HepG2 (cell line): Measurements from ENCODE around the gene FRAS1. TPM values are rescaled to one million over a fixed set of nuclear protein-coding genes. Genes with fewer than 3 reads are reported as not detected.

Experiments used
- ATAC-seq: fragments of 200-7000 bp; cut with Tn5 transposase; 3 replicates; pipeline ENCODE4 v1.9.1; 2020; ENCODE audit warnings: mild to moderate bottlenecking, moderate library complexity
- BruUV-seq: library from RNA; stranded (reverse); fragments of 400-500 nt; replicated peaks from 2 replicates; lab custom pipeline; 2021; lab: Mats Ljungman, UMichigan
- CTCF ChIA-PET: fragments of 300-600 bp; formaldehyde crosslinking; extraction: SDS; loops from one replicate; lab custom pipeline; 2021; ENCODE audit warnings: low total read pairs, inconsistent platforms, low intra/inter-chr PET ratio; lab: Yijun Ruan, JAX
- POLR2A ChIA-PET: fragments of 350-600 bp; sonication (Branson Sonifier 250); formaldehyde crosslinking; loops from one replicate; lab custom pipeline; 2020; ENCODE audit warnings: antibody characterized with exemption, inconsistent platforms; lab: Yijun Ruan, JAX
- DNase-seq: peaks from one replicate; pipeline ENCODE4 v3.0.0-alpha.2; 2015; ENCODE audit warnings: low spot score
- FAIRE-seq: peaks from 3 replicates; lab custom pipeline; 2011; peaks lifted over from hg19 to GRCh38; lab: Jason Lieb, UNC
- H2AFZ ChIP-seq: one replicate; pipeline ENCODE4 v1.6.1; 2011; ENCODE audit warnings: low read length, inconsistent platforms
- H3K27ac ChIP-seq: fragments of 300-600 bp; 3 replicates; pipeline ENCODE4 v1.8.0; 2011; ENCODE audit warnings: mixed run types, mild to moderate bottlenecking, mixed read lengths, low read length, inconsistent platforms; ENCODE audit not compliant: insufficient read depth; ENCODE audit errors: extremely low read length
- H3K27me3 ChIP-seq, 2 experiments: fragments of 200-600 bp in 1 of 2; 2 replicates in 1 of 2; 3 replicates in 1 of 2; pipeline versions ENCODE4 v1.6.0 to v1.8.0; 2011; ENCODE audit warnings: low read length in 2 of 2, mild to moderate bottlenecking in 2 of 2, moderate library complexity in 2 of 2, inconsistent platforms in 1 of 2; ENCODE audit not compliant: insufficient read depth in 2 of 2, control insufficient read depth in 1 of 2
- H3K36me3 ChIP-seq, 2 experiments: fragments of 200-600 bp in 1 of 2; replicated peaks in 1 of 2; 2 replicates in 1 of 2; 3 replicates in 1 of 2; pipeline versions ENCODE4 v1.5.1 to v1.8.0; 2011; ENCODE audit warnings: low read length in 2 of 2, inconsistent platforms in 1 of 2; ENCODE audit not compliant: insufficient read depth in 2 of 2, control insufficient read depth in 1 of 2
- H3K4me1 ChIP-seq: 2 replicates; pipeline ENCODE4 v1.5.1; 2012; ENCODE audit warnings: low read length, inconsistent platforms; ENCODE audit not compliant: insufficient read depth
- H3K4me2 ChIP-seq: 2 replicates; pipeline ENCODE4 v1.6.0; 2011; ENCODE audit warnings: low read depth, low read length, inconsistent platforms
- H3K4me3 ChIP-seq, 3 experiments: fragments of 200-600 bp in 1 of 3; sonication (generic), shearing (Covaris generic) in 1 of 3; replicated peaks in 1 of 3; 2 replicates each; pipeline ENCODE4 v1.5.1; 2011 to 2016; ENCODE audit warnings: low read length in 3 of 3, inconsistent platforms in 2 of 3, low read depth in 2 of 3, mild to moderate bottlenecking in 2 of 3, control low read depth in 1 of 3, mixed read lengths in 1 of 3; ENCODE audit not compliant: insufficient read depth in 1 of 3
- H3K79me2 ChIP-seq: one replicate; pipeline ENCODE4 v1.6.1; 2011; ENCODE audit warnings: low read length, inconsistent platforms; ENCODE audit not compliant: insufficient read depth
- H3K9ac ChIP-seq: 2 replicates; pipeline ENCODE4 v1.6.0; 2011; ENCODE audit warnings: mild to moderate bottlenecking, low read depth, low read length, inconsistent platforms; ENCODE audit not compliant: insufficient read depth
- H3K9me3 ChIP-seq: 2 replicates; pipeline ENCODE4 v1.5.1; 2012; ENCODE audit warnings: mild to moderate bottlenecking, low read length
- H4K20me1 ChIP-seq: 2 replicates; pipeline ENCODE4 v1.6.0; 2011; ENCODE audit warnings: inconsistent platforms, mild to moderate bottlenecking, low read length, moderate library complexity; ENCODE audit not compliant: insufficient read depth
- ELK4 ChIP-seq: sonication (generic); formaldehyde crosslinking; IDR thresholded peaks from 2 replicates; pipeline ENCODE4 v1.9.0; 2021; ENCODE audit warnings: missing genetic modification reagents, borderline replicate concordance
- HMG20A ChIP-seq: IDR thresholded peaks from 2 replicates; pipeline ENCODE4 v1.6.1; 2016; ENCODE audit warnings: borderline replicate concordance
- IKZF4 ChIP-seq: sonication (generic); formaldehyde crosslinking; IDR thresholded peaks from 2 replicates; pipeline ENCODE4 v1.5.1; 2020; ENCODE audit warnings: borderline replicate concordance, mild to moderate bottlenecking, low read depth, missing genetic modification reagents; ENCODE audit errors: not compliant biosample characterization
- KDM1A ChIP-seq: IDR thresholded peaks from 2 replicates; pipeline ENCODE4 v1.6.1; 2016; ENCODE audit warnings: missing compliant biosample characterization
- KDM3A ChIP-seq: IDR thresholded peaks from 2 replicates; pipeline ENCODE4 v1.6.1; 2018; ENCODE audit warnings: low read depth, missing compliant biosample characterization
- MAZ ChIP-seq, 2 experiments: sonication (generic) in 1 of 2; formaldehyde crosslinking in 1 of 2; IDR thresholded peaks; 2 replicates each; pipeline versions ENCODE4 v1.5.0 to v1.6.1; 2012 to 2020; ENCODE audit warnings: low read depth in 2 of 2, mild to moderate bottlenecking in 2 of 2, borderline replicate concordance in 1 of 2, improper control_type of control experiment in 1 of 2, low read length in 1 of 2, missing genetic modification reagents in 1 of 2, moderate library complexity in 1 of 2
- NCOR1 ChIP-seq: fragments of 200-600 bp; sonication (generic); IDR thresholded peaks from 2 replicates; pipeline ENCODE4 v1.7.0; 2017; ENCODE audit warnings: antibody characterized with exemption, low read length, borderline replicate concordance
- SP5 ChIP-seq: IDR thresholded peaks from 2 replicates; pipeline ENCODE4 v1.6.1; 2016; ENCODE audit warnings: low read depth, borderline replicate concordance
- STAG1 ChIP-seq: sonication (generic); formaldehyde crosslinking; IDR thresholded peaks from 2 replicates; pipeline ENCODE4 v1.4.0; 2020; ENCODE audit warnings: missing genetic modification reagents
- ZC3H4 ChIP-seq: sonication (generic); formaldehyde crosslinking; IDR thresholded peaks from 2 replicates; pipeline ENCODE4 v1.4.0; 2020; ENCODE audit warnings: missing genetic modification reagents, borderline replicate concordance
- ZEB1 ChIP-seq: IDR thresholded peaks from 2 replicates; pipeline ENCODE4 v1.6.1; 2012; ENCODE audit warnings: mild to moderate bottlenecking, low read depth, inconsistent platforms; ENCODE audit not compliant: insufficient replicate concordance
- ZNF33B ChIP-seq: sonication (generic); formaldehyde crosslinking; IDR thresholded peaks from 2 replicates; pipeline ENCODE4 v1.5.1; 2020; ENCODE audit warnings: mild to moderate bottlenecking, missing genetic modification reagents
- ZNF382 ChIP-seq: sonication (generic); formaldehyde crosslinking; IDR thresholded peaks from 2 replicates; pipeline ENCODE4 v1.5.0; 2020; ENCODE audit warnings: missing genetic modification reagents, mild to moderate bottlenecking, borderline replicate concordance
- ZNF567 ChIP-seq: sonication (generic); formaldehyde crosslinking; IDR thresholded peaks from 2 replicates; pipeline ENCODE4 v1.8.1; 2023; ENCODE audit warnings: mild to moderate bottlenecking, missing genetic modification reagents, borderline replicate concordance
- ZNF616 ChIP-seq: sonication (generic); formaldehyde crosslinking; IDR thresholded peaks from 2 replicates; pipeline ENCODE4 v1.5.0; 2020; ENCODE audit warnings: low read depth, mild to moderate bottlenecking, missing genetic modification reagents
- ZNF776 ChIP-seq: sonication (generic); formaldehyde crosslinking; IDR thresholded peaks from 2 replicates; pipeline ENCODE4 v1.4.0; 2020; ENCODE audit warnings: mild to moderate bottlenecking, missing genetic modification reagents
- ZZZ3 ChIP-seq: sonication (generic); formaldehyde crosslinking; IDR thresholded peaks from 2 replicates; pipeline ENCODE4 v1.4.0; 2020; ENCODE audit warnings: missing genetic modification reagents, mild to moderate bottlenecking, borderline replicate concordance
- WGBS: methylation state at CpG from one replicate; pipeline ENCODE4 v1.1.6; 2017; ENCODE audit warnings: low lambda C conversion rate; 5-methylcytosine and 5-hydroxymethylcytosine counted together
- in situ Hi-C: cut with HindIII; loops from 2 replicates; pipeline ENCODE4 v1.10.0; 2017; ENCODE audit warnings: low pct_unique_long_range_greater_than_20kb; ENCODE audit not compliant: extremely low pct_ligation_motif_present
- intact Hi-C: fragments of 100-400 bp; cut with micrococcal nuclease; formaldehyde crosslinking; loops from one replicate; pipeline ENCODE4 v1.10.0; 2022; ENCODE audit not compliant: unreplicated experiment
- polyA plus RNA-seq, 8 experiments: library from polyadenylated mRNA; depleted of rRNA in 3 of 8; stranded (reverse) in 7 of 8; unstranded in 1 of 8; fragments of >200 nt; fragmentation: Illumina TruSeq in 4 of 8; extraction: Trizol in 4 of 8; gene quantifications; 2 replicates each; pipeline versions ENCODE4 v1.2.1 to v1.2.3, GENCODE V29; 2011 to 2016; ENCODE audit warnings: low read depth in 4 of 8, missing spikeins in 1 of 8, mixed read lengths in 1 of 8; ENCODE audit not compliant: insufficient read depth in 1 of 8
- total RNA-seq, 5 experiments: library from RNA; depleted of rRNA; stranded (reverse); fragments of >200 nt; fragmentation: Illumina TruSeq; extraction: Trizol; gene quantifications; 2 replicates each; pipeline ENCODE4 v1.2.3, GENCODE V29; 2016; ENCODE audit warnings: low read depth in 1 of 5
- TF ChIP-seq, protein P1 (sequence below): fragments of 450-650 bp; IDR thresholded peaks from 2 replicates; pipeline ENCODE4 v1.6.1; 2017; ENCODE audit warnings: mild to moderate bottlenecking
- TF ChIP-seq, protein P2 (sequence below): sonication (generic); formaldehyde crosslinking; conservative IDR thresholded peaks from 2 replicates; pipeline ENCODE4 v1.5.0; 2020; ENCODE audit warnings: missing genetic modification reagents

The FRAS1 gene
- total and polyA plus RNA-seq, 2 of the 13 experiments (the other 11 are each of a cell fraction or from before 2014, with no cell fraction given) = 22.5 to 31.6 TPM

DNA sequence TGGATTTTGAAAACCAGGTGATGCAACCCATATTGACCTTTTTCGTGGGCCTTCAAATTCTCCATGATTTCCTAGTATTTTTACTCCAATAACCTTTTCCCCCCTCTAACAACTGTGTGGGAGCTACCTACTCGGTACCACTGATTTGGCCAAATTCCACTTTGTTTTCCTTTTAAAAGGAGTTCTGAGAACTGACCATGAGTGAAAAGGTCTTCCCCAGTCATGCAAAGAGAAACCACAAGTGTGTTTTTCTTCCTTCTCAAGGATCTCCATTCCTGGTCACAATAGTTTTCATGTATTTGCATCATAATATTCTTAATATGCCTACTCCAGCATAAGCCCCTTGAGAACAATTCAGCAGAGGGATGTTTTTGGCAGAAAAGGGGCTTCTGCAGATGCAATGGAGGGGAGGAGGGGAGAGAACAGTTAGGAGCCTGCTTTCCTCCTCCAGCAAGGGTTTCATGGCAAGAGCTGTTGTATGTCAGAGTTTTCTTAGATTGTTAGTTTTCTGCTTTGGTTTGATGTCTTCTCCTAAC, 299.2 kb downstream of the FRAS1 start (continued):
- no peak for TF ChIP-seq ZNF382
- no peak for TF ChIP-seq STAG1 (CRISPR knock-in tag)
- no peak for TF ChIP-seq ZNF33B (CRISPR knock-in tag)
- TF ChIP-seq ZZZ3 (CRISPR knock-in tag) = no peak
- TF ChIP-seq, protein P1, sequence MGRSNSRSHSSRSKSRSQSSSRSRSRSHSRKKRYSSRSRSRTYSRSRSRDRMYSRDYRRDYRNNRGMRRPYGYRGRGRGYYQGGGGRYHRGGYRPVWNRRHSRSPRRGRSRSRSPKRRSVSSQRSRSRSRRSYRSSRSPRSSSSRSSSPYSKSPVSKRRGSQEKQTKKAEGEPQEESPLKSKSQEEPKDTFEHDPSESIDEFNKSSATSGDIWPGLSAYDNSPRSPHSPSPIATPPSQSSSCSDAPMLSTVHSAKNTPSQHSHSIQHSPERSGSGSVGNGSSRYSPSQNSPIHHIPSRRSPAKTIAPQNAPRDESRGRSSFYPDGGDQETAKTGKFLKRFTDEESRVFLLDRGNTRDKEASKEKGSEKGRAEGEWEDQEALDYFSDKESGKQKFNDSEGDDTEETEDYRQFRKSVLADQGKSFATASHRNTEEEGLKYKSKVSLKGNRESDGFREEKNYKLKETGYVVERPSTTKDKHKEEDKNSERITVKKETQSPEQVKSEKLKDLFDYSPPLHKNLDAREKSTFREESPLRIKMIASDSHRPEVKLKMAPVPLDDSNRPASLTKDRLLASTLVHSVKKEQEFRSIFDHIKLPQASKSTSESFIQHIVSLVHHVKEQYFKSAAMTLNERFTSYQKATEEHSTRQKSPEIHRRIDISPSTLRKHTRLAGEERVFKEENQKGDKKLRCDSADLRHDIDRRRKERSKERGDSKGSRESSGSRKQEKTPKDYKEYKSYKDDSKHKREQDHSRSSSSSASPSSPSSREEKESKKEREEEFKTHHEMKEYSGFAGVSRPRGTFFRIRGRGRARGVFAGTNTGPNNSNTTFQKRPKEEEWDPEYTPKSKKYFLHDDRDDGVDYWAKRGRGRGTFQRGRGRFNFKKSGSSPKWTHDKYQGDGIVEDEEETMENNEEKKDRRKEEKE = no peak
- no peak for TF ChIP-seq ZEB1

GRCh38 chr4:78357122-78357521, 300.0 kb downstream of the FRAS1 start:
- no peaks in the 10 kb centered on the region for H3K79me2 ChIP-seq
- peaks cover 0 to 5% of the 10 kb centered on the region in 2 experiments; a peak in 1 of 5 replicates for H3K36me3 ChIP-seq
- no peaks in the 10 kb centered on the region for H3K27me3 ChIP-seq
- ChIA-PET POLR2A (no interaction called here), CTCF (no interaction called here)
- no peak overlapping the region for H3K27ac ChIP-seq
- in situ Hi-C loops = no loop called here
- WGBS = 93% methylated on average over 1 of the region's 1 CpG
- TF ChIP-seq ZNF776 (CRISPR knock-in tag) = no peak
- no peak for TF ChIP-seq NCOR1
- no peak for TF ChIP-seq ZNF616 (CRISPR knock-in tag)
- TF ChIP-seq IKZF4 (CRISPR knock-in tag) = no peak
- no peak for TF ChIP-seq ELK4
- TF ChIP-seq HMG20A = no peak
- TF ChIP-seq, protein P2, sequence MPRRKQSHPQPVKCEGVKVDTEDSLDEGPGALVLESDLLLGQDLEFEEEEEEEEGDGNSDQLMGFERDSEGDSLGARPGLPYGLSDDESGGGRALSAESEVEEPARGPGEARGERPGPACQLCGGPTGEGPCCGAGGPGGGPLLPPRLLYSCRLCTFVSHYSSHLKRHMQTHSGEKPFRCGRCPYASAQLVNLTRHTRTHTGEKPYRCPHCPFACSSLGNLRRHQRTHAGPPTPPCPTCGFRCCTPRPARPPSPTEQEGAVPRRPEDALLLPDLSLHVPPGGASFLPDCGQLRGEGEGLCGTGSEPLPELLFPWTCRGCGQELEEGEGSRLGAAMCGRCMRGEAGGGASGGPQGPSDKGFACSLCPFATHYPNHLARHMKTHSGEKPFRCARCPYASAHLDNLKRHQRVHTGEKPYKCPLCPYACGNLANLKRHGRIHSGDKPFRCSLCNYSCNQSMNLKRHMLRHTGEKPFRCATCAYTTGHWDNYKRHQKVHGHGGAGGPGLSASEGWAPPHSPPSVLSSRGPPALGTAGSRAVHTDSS (CRISPR knock-in tag) = no peak
- no peak for TF ChIP-seq SP5 (CRISPR knock-in tag)
- TF ChIP-seq MAZ (IDR thresholded peaks at IDR 0.05; ENCODE audit: borderline replicate concordance, low read depth, low read length) = no peak
- no peak for TF ChIP-seq MAZ (CRISPR knock-in tag; IDR thresholded peaks at IDR 0.05; ENCODE audit: low read depth)
- TF ChIP-seq KDM1A (CRISPR knock-in tag) = no peak
- no peak for TF ChIP-seq ZC3H4 (CRISPR knock-in tag)
- no peak for TF ChIP-seq ZNF567 (CRISPR knock-in tag)
- no peak for TF ChIP-seq KDM3A (CRISPR knock-in tag)
- H4K20me1 ChIP-seq = no peaks in the 10 kb centered on the region
- BruUV-seq = no TSS peak
- H3K4me2 ChIP-seq = no peak overlapping the region
- DNase-seq (no peak), FAIRE-seq (no peak), ATAC-seq (no peak)
- intact Hi-C loops = no loop called here
- H3K9ac ChIP-seq = no peak overlapping the region
- no peaks in the 10 kb centered on the region for H3K9me3 ChIP-seq
- no peak overlapping the region for H3K4me3 ChIP-seq
- no peak overlapping the region for H2AFZ ChIP-seq
- H3K4me1 ChIP-seq = no peaks in the 10 kb centered on the region
